SJCRH30 (cell line): ENCODE results near the gene ECHDC3. TPM values are rescaled to one million over a fixed set of nuclear protein-coding genes. Genes with fewer than 3 reads are reported as not detected.

Experiments
- DNase-seq, 2 experiments: peaks; one replicate each; pipeline ENCODE4 v3.0.0-alpha.2; 2015 to 2020
- H3K27ac ChIP-seq: fragments of 250-450 bp; sonication (Bioruptor Pico); 2 replicates; pipeline ENCODE4 v1.5.1; 2020; ENCODE audit warnings: mild to moderate bottlenecking, moderate library complexity
- H3K27me3 ChIP-seq: fragments of 250-450 bp; sonication (Bioruptor Pico); 2 replicates; pipeline ENCODE4 v1.5.1; 2020; ENCODE audit warnings: mild to moderate bottlenecking, moderate library complexity
- H3K36me3 ChIP-seq: fragments of 250-450 bp; sonication (Bioruptor Pico); 2 replicates; pipeline ENCODE4 v1.5.1; 2020; ENCODE audit warnings: mild to moderate bottlenecking, moderate library complexity
- H3K4me1 ChIP-seq: fragments of 250-450 bp; sonication (Bioruptor Pico); 2 replicates; pipeline ENCODE4 v1.5.1; 2020; ENCODE audit warnings: mild to moderate bottlenecking, moderate library complexity
- H3K4me3 ChIP-seq: fragments of 250-450 bp; sonication (Bioruptor Pico); 2 replicates; pipeline ENCODE4 v1.5.1; 2020; ENCODE audit warnings: mild to moderate bottlenecking, moderate library complexity
- H3K9me3 ChIP-seq: fragments of 250-450 bp; sonication (Bioruptor Pico); replicated peaks from 2 replicates; pipeline ENCODE4 v1.5.1; 2020; ENCODE audit warnings: mild to moderate bottlenecking, moderate library complexity
- total RNA-seq: library from RNA; depleted of rRNA; stranded (reverse); fragments of >200 nt; shearing (Covaris generic); gene quantifications from 2 replicates; pipeline ENCODE4 v1.2.3, GENCODE V29; 2014

Gene ECHDC3
- total RNA-seq, 1 experiment from 2014 or later: not detected

- Histone ChIP-seq H3K27me3 (no peaks in the 10 kb centered on the region), H3K9me3 (no peaks in the 10 kb centered on the region), H3K4me1 (peaks cover 28% of the 10 kb centered on the region), H3K27ac (no peak overlapping the region), H3K36me3 (no peaks in the 10 kb centered on the region), H3K4me3 (no peak overlapping the region)
- DNase-seq: no peak
These were observed 13.5 kb downstream of the ECHDC3 start for GRCh38 chr10:11755512-11756263.

GRCh38 chr10:11756766-11757315, 14.7 kb downstream of the ECHDC3 start:
- no peaks in the 10 kb centered on the region for H3K9me3 ChIP-seq
- peak overlapping the region; percentile 89 for H3K27ac ChIP-seq
- no peaks in the 10 kb centered on the region for H3K27me3 ChIP-seq
- no peak overlapping the region for H3K4me3 ChIP-seq
- H3K4me1 ChIP-seq: peaks cover 28% of the 10 kb centered on the region
- DNase-seq: peak; percentile 53 to 79
- no peaks in the 10 kb centered on the region for H3K36me3 ChIP-seq

- peaks cover 28% of the 10 kb centered on the region for H3K4me1 ChIP-seq
- H3K9me3 ChIP-seq: no peaks in the 10 kb centered on the region
- H3K27ac ChIP-seq: peak overlapping the region; percentile 89
- DNase-seq: peak; percentile 81 to 93
- no peaks in the 10 kb centered on the region for H3K36me3 ChIP-seq
- no peaks in the 10 kb centered on the region for H3K27me3 ChIP-seq
- no peak overlapping the region; the same call in 1 of the 2 replicates for H3K4me3 ChIP-seq
These were observed 15.3 kb downstream of the ECHDC3 start for GRCh38 chr10:11757454-11757820.

GRCh38 chr10:11757821-11758463, 15.8 kb downstream of the ECHDC3 start:
- Histone ChIP-seq H3K4me3 (no peak overlapping the region; the same call in 1 of the 2 replicates), H3K9me3 (no peaks in the 10 kb centered on the region), H3K27me3 (no peaks in the 10 kb centered on the region), H3K4me1 (peaks cover 28% of the 10 kb centered on the region), H3K36me3 (no peaks in the 10 kb centered on the region), H3K27ac (peak overlapping the region; percentile 89)
- peak; percentile 86 to 92 for DNase-seq

- Histone ChIP-seq H3K9me3 (no peaks in the 10 kb centered on the region), H3K4me3 (no peak overlapping the region), H3K4me1 (peaks cover 28% of the 10 kb centered on the region), H3K36me3 (no peaks in the 10 kb centered on the region), H3K27me3 (no peaks in the 10 kb centered on the region), H3K27ac (peak overlapping the region; percentile 89)
- DNase-seq: peak in 1 of 2 experiments; percentile 10
These were observed 16.5 kb downstream of the ECHDC3 start for GRCh38 chr10:11758527-11759236.

- H3K36me3 ChIP-seq: no peaks in the 10 kb centered on the region
- no peak overlapping the region for H3K4me3 ChIP-seq
- DNase-seq: no peak
- H3K4me1 ChIP-seq: peaks cover 28% of the 10 kb centered on the region
- H3K27me3 ChIP-seq: no peaks in the 10 kb centered on the region
- H3K27ac ChIP-seq: no peak overlapping the region
- no peaks in the 10 kb centered on the region for H3K9me3 ChIP-seq
These were observed 17.2 kb downstream of the ECHDC3 start for GRCh38 chr10:11759347-11759746.

GRCh38 chr10:11760151-11760550, 18.0 kb downstream of the ECHDC3 start:
- Histone ChIP-seq H3K36me3 (no peaks in the 10 kb centered on the region), H3K27me3 (no peaks in the 10 kb centered on the region), H3K9me3 (no peaks in the 10 kb centered on the region), H3K4me3 (no peak overlapping the region), H3K4me1 (peaks cover 28% of the 10 kb centered on the region), H3K27ac (no peak overlapping the region)
- no peak for DNase-seq

- no peaks in the 10 kb centered on the region for H3K36me3 ChIP-seq
- H3K4me3 ChIP-seq: no peak overlapping the region
- H3K27ac ChIP-seq: no peak overlapping the region
- peak in 1 of 2 experiments; percentile 13 for DNase-seq
- peaks cover 28% of the 10 kb centered on the region for H3K4me1 ChIP-seq
- no peaks in the 10 kb centered on the region for H3K9me3 ChIP-seq
- H3K27me3 ChIP-seq: no peaks in the 10 kb centered on the region
These were observed 18.7 kb downstream of the ECHDC3 start for GRCh38 chr10:11760861-11761260.

GRCh38 chr10:11761431-11761830, 19.2 kb downstream of the ECHDC3 start:
- Histone ChIP-seq H3K4me1 (peaks cover 24% of the 10 kb centered on the region), H3K36me3 (no peaks in the 10 kb centered on the region), H3K27ac (no peak overlapping the region), H3K4me3 (no peak overlapping the region), H3K9me3 (no peaks in the 10 kb centered on the region), H3K27me3 (no peaks in the 10 kb centered on the region)
- no peak for DNase-seq

- DNase-seq: no peak
- Histone ChIP-seq H3K4me3 (no peak overlapping the region), H3K9me3 (no peaks in the 10 kb centered on the region)
These were observed 20.7 kb downstream of the ECHDC3 start for GRCh38 chr10:11762706-11763500.

GRCh38 chr10:11763501-11763861, 21.3 kb downstream of the ECHDC3 start:
- Histone ChIP-seq H3K27me3 (no peaks in the 10 kb centered on the region), H3K4me3 (no peak overlapping the region)

More at GRCh38 chr10:11762706-11763500, 20.7 kb downstream of the ECHDC3 start:
- Histone ChIP-seq H3K4me1 (peaks cover 10% of the 10 kb centered on the region), H3K27ac (no peak overlapping the region), H3K27me3 (no peaks in the 10 kb centered on the region), H3K36me3 (no peaks in the 10 kb centered on the region)

GRCh38 chr10:11765141-11765540, 23.0 kb downstream of the ECHDC3 start:
- peaks cover 2% of the 10 kb centered on the region; the same call in 1 of the 2 replicates for H3K4me1 ChIP-seq
- H3K9me3 ChIP-seq: no peaks in the 10 kb centered on the region
- H3K27me3 ChIP-seq: no peaks in the 10 kb centered on the region
- H3K4me3 ChIP-seq: no peak overlapping the region
- DNase-seq: no peak
- no peaks in the 10 kb centered on the region for H3K36me3 ChIP-seq
- no peak overlapping the region for H3K27ac ChIP-seq

More at GRCh38 chr10:11763501-11763861, 21.3 kb downstream of the ECHDC3 start:
- no peak for DNase-seq
- H3K36me3 ChIP-seq: no peaks in the 10 kb centered on the region
- no peak overlapping the region for H3K27ac ChIP-seq
- H3K9me3 ChIP-seq: no peaks in the 10 kb centered on the region
- H3K4me1 ChIP-seq: peaks cover 6% of the 10 kb centered on the region

GRCh38 chr10:11772575-11773288, 30.6 kb downstream of the ECHDC3 start:
- H3K9me3 ChIP-seq: no peaks in the 10 kb centered on the region
- no peaks in the 10 kb centered on the region for H3K27me3 ChIP-seq
- no peaks in the 10 kb centered on the region for H3K4me1 ChIP-seq
- H3K4me3 ChIP-seq: no peak overlapping the region
- no peak overlapping the region for H3K27ac ChIP-seq
- DNase-seq: peak in 1 of 2 experiments; percentile 15
- H3K36me3 ChIP-seq: no peaks in the 10 kb centered on the region
